Activated effector memory CD4-positive, alpha-beta T cell treated with anti-CD3 and anti-CD28 coated beads, Interleukin-2, amount 50 U/mL, for 16 hours (primary cell): ENCODE results near the gene NECAB2.
A peak's percentile ranks its signal among the peaks of the same experiment; 100 is the strongest.

Experiments
- DNase-seq: peaks from one replicate; pipeline ENCODE4 v3.0.0-alpha.2; 2020

The NECAB2 gene

GRCh38 chr16:83952940-83953795 is 14.9 kb upstream of the NECAB2 start, which contains the start of gene OSGIN1:
OSGIN1 (plus strand) TSS chr16:83953240; CDS start chr16:83957672, 4,432 bp downstream.
- peak; percentile 89 for DNase-seq

DNA sequence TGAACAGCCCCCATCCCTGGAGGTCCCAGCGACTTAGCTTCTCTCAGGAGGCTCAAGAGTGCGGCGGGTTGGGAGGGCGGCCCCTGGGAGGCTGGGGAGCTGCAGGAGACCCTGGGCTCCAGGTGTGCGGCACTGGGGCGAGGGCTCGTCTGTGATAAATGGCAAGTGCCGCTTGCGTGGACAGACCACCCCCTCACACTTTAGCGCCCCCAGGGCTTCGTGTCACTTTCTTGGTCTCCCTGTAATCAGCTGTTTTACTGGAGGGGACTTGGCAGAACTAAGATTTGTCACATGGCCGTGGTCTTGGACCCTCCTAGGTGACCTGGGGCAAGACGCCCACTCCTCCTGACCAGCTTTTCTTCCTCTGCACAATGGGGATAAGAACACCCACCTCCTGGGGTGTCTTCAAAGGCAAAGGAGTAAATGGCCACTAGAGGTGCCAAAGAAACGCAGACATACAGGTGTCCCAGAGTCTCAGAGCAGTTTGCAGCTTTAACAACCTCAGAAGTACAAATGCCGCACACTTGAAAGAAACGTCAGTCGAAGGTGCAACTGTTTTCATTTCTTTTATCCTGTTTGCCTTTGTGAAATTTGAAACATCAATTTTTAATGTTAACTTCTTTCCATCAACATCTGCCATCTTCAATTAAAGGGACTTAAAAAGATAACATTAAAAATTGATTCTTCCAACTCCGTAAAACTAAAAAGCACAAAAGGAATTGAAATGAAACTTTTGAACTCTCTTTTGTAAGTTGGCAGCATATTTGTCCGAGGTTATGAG is 14.1 kb upstream of the NECAB2 start:
- DNase-seq: no peak

- DNase-seq: no peak
Measured at GRCh38 chr16:83954577-83955016, 13.4 kb upstream of the NECAB2 start.

GRCh38 chr16:83955218-83956130 is 12.6 kb upstream of the NECAB2 start:
- DNase-seq: no peak

DNA sequence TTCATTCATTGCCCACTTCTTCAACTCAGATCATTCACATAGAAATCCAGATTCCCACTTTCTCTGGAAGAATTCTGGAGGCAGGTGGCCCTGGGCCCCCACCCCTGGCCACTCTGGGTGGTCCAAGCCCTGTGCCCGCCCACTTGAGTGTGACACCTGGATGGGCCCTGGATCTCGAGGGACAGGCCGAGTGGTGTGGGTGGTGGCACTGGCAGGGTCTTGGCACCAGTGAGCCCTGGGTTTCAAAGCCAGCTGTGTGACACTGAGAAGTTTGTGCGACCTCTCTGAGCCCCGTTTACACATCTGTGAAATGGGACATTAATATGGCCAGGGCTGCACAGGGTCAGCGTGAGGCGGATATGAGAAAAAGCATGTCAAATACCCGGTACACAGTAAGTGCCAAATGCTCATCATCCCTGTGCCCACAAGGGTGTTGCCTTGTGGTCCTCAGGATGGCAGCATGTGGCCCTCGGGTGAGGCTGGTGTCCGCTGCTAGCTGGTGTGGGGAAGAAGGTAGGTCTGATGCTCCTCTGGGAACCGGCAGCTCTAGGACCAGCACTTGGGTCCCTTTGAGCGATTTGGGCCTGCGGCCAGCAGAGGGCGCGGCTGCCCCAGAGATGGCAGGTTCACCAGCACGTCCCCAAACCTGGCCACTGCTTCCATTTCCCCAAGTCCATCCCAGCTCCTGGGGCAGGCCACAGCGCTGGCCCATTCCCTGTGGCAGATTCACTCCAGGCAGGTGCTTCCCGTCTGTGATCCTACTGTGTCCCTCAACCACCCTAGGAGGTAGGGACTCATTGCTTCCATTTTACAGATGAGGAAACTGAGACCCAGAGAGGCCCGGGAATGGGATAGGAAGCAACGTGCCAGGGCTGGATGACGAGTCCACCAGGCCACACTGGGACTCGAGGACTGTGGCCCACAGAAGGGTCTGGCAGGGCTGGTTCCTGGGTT is 11.4 kb upstream of the NECAB2 start:
- DNase-seq: peak; percentile 90

- DNase-seq: no peak
Measured at GRCh38 chr16:83957296-83957855, 10.7 kb upstream of the NECAB2 start.

DNA sequence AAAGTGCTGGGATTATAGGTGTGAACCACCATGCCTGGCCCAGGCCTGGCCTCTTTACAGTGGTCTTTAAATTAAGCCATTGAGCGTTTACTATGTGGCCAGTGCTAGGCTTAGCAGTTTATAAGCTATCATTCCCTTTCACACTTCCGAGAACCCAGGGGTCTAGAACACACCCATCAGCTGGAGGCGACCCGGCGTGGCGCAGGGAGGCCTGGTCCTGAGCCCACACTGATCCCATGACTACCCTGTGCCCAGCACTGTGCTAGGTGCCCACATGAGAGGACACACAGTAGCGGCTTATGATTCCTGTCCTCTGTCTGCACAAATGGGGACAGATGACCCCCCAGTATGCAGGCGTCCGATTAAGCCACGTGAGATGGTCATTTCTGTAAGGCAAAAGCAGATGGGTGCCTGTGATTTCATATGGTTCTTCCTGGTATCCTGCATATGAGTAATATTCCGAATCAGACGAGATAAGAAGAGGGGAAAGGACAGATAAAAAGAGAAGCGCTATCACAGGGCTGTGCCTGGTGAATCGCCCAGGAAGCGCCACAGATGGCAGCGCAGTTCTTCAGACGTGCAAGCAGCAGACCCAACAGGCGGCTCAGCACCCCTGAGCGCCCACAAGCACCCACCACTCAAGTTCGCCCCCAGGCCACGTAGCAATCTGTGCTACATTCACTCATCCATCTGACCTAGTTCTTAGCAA is 9.8 kb upstream of the NECAB2 start:
- DNase-seq: no peak

DNA sequence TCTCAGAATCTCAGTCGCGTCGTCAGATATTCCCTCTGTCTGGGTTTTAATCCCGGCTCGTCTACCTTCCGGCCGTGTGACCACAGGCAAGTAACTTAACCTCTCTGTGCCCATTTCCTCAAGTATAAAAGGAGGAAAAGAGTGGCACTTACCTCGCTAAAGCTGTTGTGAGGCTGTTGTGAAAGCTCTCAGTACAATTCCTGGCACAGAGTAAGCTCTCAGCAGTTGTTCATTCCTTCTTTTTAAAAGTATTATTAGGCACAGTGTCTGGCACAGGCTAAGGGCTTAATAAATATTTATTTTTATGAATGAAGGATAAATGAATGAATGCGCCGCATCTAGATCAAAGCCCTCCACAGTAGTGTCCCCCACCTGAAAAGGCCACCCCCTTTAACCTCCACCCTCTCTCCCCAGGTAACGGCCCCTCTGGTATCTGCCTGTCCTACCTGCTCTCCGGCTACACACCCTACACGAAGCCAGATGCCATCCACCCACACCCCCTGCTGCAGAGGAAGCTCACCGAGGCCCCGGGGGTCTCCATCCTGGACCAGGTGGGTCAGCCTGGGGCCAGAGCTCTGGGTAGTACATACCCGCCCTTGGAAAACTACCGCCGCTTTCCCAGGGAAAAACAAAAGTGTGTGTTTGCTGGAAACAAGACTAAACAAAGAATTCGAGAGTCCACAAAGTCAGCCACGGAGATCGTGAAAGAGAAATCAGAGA is 9.0 kb upstream of the NECAB2 start:
- no peak for DNase-seq

GRCh38 chr16:83959656-83960434 is 8.2 kb upstream of the NECAB2 start:
- DNase-seq: no peak

- DNase-seq: no peak
Measured at GRCh38 chr16:83960521-83961249, 7.4 kb upstream of the NECAB2 start.

GRCh38 chr16:83961591-83961990 is 6.5 kb upstream of the NECAB2 start:
- DNase-seq: no peak

DNA sequence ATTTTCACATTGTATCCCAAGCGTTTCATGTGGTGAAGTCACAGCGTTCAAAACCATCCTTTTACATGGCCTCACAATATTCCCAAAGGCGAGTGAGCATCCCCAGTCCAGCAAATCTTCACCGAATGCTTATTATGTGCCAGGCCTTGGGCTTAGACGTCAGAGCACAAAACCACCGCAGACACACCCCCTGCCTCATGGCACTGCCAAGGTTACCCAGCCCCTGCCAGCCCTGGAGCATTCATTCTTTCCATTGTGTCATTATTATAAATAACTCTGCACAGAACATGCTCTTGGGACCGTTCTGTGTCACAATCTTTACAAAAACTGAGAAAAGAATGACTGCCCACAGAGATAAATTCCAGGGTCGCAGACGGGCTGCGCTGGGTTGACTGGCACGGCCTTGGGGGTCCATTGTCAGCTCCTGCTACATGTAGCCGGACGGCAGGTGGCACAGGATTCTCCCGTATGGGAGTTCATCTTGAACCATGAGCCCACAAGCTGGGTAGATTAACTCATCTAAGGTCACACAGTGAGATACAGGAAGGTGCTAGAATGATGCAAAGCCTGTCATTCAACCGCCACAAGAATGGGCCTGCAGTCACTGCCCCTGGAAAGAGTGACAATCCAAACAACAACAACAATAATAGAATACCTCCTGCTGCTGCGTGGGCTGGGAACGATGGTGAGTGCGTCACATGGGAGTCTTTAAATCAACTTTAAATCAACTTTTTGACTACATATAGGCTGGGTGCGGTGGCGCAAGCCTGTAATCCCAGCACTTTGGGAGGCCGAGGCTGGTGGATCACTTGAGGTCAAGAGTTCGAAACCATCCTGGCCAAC is 4.5 kb upstream of the NECAB2 start:
- no peak for DNase-seq

- no peak for DNase-seq
Measured at GRCh38 chr16:83964684-83965443, 3.2 kb upstream of the NECAB2 start.

DNA sequence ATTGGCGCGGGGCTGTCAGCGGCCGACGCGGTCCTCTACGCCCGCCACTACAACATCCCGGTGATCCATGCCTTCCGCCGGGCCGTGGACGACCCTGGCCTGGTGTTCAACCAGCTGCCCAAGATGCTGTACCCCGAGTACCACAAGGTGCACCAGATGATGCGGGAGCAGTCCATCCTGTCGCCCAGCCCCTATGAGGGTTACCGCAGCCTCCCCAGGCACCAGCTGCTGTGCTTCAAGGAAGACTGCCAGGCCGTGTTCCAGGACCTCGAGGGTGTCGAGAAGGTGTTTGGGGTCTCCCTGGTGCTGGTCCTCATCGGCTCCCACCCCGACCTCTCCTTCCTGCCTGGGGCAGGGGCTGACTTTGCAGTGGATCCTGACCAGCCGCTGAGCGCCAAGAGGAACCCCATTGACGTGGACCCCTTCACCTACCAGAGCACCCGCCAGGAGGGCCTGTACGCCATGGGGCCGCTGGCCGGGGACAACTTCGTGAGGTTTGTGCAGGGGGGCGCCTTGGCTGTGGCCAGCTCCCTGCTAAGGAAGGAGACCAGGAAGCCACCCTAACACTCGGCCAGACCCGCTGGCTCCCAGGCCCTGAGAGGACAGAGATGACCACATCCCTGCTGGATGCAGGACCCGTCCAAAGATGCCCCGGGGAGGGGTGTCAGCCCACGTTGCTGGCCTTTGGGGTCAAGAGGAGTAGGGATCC is 2.4 kb upstream of the NECAB2 start:
- no peak for DNase-seq

- no peak for DNase-seq
Measured at GRCh38 chr16:83966153-83966696, 1.8 kb upstream of the NECAB2 start.

- no peak for DNase-seq
Measured at GRCh38 chr16:83967091-83967490, 953 bp upstream of the NECAB2 start.
